HG03064 (cell line): ENCODE results near the gene SPRED2.
A peak's percentile ranks its signal among the peaks of the same experiment; 100 is the strongest.

Experiments used
- ATAC-seq: cut with Tn5 transposase; IDR thresholded peaks from one replicate; pipeline ENCODE4 v1.9.1; 2021; ENCODE audit warnings: low read depth; ENCODE audit not compliant: unreplicated experiment

The SPRED2 gene

DNA sequence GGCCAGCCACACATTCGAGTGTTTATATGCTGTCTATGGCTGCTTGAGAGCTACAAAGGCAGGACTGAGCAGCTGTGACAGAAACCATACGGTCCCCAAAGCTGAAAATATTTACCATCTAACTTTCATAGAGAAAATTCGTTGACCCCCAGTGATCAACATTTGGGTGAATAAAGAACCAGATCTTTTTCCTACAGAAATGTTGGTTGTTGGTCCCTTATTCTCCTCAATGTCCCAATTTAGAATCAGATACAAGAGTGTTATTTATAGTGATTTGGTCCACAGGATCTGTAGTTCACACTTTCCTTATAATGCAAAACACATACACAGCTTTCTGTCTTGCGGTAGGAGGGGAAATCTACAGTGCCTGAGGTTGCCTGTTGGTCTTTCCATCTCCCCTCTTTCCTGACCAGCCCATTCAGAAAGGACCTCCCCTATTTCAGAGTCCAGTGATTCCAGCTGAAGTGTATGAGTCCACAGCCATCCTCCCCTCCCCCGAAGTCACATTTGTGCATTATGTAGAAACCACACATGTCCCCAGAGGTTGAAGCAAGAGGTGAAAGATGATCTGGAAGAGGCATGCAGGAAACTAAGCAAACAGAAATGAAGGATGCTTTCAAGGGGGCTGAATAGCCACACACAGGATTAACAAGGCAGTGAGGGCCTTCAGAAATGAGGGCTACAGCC, 61.9 kb downstream of the SPRED2 start:
- no peak for ATAC-seq

DNA sequence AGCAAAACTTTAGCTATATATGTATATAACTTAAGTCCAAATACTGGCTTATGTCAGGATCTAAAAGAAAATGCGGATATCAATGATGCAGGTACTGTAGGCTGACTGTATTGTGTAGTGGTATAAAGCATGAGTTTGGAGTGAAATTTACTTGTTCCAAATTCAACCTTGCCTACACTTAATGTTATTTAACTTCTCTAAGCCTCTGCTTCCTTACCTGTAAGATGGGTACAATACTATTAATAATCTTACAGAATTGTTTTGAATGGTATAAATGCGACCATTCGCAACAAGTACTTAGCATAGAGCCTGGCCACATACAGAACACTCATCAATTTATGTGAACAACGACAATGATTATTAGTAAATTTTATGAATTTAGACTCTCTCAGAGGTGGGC, 62.4 kb downstream of the SPRED2 start:
- no peak for ATAC-seq

DNA sequence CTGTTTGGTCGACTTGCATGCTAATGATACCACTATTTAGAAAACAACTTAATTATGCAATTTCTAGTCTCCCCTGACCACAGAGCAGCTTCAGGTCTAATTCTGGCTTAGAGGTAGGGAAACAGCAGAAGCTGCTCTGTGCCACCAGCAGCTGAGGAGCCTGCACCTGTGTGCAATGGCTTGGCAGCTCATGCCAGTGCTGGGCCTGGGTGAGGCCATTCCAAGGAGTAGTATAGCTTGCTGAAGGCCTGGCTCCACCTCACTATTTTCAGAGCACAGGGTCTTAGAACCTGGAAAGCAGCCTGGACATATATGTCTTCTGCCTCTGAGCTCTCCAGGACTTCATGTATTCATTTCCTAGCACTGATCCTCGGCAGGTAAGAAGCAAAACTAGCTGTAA, 62.8 kb downstream of the SPRED2 start:
- no peak for ATAC-seq

DNA sequence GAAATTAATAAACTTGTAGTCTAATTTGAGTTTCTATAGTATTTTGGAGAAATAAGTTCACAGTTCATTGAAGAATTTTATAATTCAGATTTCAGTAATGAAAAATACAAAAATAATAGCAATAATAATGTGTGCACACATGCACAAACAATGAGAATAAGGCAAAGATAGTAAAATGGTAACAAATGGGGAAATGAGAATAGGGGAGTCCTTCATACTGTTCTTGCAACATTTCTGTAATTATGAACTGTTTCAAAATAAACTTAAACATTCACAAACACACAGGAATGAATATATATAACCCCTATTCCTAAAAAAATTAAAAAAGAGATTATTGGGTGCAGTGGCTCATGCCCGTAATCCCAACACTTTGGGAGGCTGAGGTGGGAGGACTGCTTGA, 63.9 kb downstream of the SPRED2 start:
- ATAC-seq, result no peak

DNA sequence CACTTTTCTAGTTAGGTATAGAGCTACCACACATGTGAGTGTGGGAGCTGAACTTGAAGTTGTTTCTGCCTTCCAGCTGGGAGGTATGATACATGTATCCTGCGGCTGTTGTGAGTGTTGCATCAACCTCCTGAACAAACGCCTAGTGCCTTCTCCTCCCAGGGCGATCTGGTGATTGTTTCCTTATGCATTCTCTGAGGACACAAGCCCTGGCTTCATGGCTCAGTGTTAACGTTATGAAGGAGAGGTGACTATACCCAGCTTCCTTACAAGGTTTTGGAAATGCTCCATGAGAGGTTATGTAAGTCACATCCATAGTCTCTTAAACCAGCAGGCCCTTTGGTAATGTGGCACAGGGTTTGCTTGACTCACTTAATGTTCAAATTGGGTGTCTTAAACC, 64.9 kb downstream of the SPRED2 start:
- no peak for ATAC-seq

DNA sequence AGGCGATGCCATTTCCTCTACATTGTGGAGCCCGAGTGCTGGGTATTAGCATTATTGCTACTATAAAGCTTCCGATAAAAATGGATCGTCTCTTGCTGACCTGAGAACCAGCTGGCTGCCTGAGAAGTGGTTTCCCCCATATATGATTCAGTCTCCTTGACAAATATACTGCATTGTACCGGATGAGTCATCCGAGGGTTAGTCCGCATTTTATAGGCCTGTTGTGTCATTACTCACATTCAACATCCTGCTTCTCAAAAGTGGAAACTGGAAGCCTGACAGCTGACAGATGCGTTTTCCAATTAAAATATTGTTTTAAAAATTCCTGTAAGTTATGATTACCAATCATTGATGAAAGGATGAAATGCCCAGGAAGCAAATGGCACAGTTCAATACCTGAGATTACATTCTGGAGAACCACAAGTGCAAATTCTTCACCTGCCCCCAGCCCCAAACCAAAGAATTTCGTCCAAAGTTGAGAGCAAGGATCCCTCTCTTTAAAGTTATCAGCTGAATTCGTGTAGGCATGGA, 65.7 kb downstream of the SPRED2 start:
- no peak for ATAC-seq

DNA sequence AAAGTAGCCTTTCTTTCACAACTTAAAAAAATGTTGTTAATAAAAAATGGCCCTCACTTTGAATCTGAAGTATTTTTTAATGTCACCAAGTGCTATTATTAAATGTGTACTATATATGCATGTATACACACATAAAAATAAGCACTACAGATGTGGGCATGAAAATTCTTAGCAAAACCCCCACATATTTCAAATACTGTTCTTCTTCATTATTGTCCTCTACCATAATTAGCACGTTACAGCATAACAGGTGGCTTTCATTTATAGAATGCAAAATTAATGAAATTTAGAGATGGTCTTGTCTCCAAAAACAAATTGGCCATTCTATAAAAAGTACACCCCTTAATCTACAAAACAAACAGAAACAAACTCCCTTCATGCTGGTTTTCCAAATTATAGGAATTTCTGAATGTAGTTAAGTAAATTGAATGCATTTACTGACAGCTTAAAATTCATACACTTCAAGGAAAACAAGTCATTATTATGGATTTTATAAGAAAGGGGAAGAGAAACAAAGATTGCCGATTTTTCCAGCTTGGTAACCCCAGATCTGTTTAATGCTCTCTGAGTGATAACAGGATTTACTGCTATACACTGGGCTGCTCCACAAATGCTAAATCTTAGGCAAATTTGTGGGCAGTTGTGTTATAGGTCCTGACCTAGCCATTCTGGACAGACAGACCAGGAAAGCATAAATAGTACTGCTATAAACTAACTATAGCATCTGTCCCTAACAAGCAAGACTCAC, 67.2 kb downstream of the SPRED2 start:
- no peak for ATAC-seq

DNA sequence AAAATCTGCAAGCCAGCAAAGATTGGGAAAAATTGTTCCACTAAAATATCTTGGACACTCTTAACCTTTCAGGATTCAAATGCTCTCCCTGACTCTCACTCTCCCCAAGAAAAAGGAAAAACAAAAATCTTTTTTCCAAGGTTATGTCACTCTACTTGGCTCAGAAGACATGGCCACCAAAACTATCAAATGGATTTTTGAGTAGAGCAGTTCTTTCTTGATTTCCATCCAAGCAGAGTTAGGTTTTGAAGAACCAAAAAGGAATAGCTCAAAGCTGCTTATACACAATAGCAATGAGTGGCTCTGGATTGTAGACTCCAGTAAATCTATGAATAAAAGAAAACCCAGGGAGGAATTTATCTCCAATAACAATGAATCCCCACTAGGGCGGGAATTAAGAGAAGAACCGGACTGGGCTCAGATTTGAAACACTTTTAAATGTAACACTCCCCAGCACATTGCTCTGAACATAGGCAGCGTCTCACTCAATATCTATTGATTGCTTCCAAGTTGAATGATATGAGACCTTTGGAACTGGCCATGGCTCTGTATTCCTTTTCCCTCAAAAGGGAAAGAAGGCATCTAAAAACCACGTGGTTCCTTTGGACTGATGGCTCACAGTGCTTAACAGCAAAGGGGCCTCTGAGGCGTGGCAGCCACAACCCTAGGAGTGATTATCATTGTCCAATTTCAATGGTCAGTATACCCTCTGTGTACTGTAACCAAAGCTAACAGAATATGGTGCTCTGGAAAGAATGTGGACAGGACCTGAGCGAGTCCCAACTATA, 68.3 kb downstream of the SPRED2 start:
- no peak for ATAC-seq

DNA sequence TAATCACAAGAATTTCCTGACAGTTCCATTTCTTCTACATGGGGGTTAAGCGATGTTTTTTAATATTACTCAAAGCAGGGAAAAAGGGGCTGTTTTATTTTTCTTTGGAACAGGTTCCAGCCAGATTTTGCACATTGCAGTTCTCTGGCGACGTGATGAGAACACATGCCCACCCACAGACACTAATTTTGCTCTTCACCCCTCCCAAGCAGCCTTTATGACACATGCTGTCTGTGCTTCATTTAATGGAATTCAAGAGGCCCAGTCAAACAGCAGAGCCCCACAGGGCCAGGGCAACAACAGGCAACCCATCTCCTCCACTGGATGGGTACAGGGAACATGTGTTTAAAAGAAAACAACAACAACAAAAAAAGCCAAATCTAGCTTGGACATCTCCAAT, 70.8 kb downstream of the SPRED2 start:
- no peak for ATAC-seq

DNA sequence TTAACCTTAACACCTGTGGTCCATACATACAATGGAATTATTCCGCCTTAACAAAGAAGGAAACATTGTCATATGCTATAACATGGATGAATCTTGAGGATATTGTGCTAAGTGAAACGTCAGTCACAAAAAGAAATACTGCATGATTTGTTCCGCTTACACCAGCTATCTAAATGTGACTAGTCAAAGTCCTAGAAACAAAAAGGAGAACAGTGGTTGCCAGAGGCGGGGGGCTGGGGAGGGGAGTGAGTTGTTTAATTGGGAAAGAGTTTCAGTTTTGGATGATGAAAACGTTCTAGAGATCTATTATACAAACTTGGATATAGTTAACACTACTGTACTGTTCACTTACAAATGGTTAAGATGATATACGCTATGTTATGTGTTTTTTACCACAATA, 72.0 kb downstream of the SPRED2 start:
- ATAC-seq, result no peak

DNA sequence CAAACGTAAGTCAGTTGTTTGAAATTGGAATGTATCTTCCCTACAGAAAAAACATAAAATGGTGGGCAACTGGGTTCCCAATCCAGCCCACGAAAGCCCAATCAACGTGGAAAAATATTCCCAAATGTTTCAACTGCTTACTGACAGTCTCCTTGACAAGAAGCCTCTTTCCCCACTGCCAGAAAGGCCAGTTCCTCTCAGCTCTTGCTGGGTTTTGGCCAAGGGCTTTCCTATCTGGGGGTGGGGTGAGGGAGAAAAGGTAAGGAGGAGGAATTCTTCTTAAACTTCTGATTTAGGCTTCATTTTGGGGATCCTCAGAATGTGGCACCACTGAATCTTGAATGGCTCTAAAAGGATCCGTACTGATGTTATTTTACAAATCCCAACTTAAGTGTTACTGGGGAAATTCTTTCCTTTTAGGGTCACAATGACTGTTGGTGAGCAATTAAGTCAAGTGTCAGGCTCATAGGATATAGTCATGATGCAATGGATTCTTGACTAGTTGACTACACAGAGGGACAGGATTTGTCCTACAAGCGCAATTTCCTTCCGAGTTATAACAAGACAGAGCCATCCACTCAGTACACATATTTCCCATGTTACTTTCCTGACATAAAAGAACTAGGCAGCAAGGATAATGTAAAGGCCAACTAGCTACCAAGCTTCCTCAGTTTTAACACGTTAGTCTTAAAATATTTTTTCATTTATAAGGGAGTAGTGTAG, 73.6 kb downstream of the SPRED2 start:
- ATAC-seq, result no peak

DNA sequence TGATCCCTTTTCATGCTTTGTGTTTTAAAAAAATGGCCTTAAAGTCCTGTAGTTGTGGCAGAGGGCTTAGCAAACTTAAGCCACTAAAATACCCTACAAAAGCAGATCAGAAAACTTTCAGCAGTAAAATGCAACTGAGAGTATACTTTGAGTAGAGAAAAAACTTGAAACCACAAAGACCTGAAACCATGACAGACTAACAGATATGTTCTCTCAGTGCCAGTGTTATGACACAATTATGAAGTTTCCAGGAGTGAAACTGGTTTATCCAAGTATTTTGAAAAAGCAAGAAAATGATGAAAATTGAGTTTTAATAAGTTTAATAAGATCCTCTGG, 74.5 kb downstream of the SPRED2 start:
- ATAC-seq, result peak; percentile 94

DNA sequence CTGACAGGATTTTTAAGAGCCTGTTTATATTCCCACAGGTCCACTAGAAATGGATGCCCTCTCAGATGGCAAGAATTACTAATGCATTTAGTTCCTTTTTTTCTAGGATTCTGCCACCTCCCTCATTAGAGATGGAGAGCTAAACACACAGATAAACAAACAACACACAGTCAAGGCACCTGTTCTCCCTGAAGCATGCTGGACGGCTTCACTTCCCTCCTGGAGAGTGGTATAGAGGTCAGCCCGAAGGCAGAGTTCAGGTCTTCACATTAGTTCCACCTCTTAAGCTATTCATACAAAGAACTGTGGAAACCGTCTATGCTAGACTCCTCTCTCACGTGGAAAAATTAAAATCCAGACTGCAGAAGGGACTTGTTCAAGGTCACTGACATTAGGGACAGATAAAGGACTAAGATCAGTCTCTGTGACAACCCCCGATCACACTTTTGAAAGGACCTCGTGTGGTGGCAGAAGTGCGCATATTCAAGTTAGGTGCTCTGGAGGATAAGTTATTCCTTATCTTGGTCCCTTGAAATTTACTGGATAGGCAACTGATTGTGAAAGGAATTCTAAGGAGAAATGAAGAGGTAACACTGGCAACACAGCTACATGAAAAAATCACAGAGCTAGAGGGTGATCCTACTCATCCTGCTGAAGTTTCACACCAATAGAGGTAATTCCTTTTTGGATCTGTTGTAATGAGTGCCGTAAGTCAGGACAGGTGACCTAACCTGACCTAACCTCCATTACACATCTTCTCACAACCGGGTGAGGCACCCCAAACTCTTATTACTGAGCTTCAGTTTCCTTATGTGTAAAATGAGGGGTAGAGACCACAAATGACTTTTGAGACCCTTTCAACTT, 75.1 kb downstream of the SPRED2 start:
- ATAC-seq, result peak; percentile 46

DNA sequence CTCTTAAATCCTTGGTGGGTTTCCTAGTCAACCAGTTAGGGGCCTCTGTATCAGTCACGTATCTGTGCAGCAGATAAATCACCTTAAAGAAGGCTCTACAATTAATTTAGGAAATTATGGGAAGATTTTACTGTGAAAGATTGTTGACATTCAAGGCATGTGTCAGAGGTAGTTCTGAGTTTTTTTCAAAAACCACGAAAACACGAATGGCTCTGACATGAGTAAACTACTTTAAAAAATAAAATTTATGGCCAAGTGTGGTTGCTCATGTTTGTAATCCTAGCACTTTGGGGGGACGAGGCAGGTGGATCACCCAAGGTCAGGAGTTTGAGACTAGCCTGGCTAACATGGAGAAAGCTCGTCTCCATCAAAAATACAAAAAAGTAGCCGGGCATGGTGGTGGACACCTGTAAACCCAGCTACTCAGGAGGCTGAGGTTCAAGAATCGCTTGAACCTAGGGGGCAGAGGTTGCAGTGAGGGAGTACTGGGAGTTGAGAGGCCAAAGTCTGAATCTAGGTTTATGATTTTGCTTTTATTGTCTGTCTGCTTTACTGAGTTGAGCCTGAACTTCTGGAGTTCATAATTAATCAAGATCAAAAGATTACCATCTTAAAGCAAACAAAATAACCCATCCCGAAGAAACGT, 77.1 kb downstream of the SPRED2 start:
- no peak for ATAC-seq

DNA sequence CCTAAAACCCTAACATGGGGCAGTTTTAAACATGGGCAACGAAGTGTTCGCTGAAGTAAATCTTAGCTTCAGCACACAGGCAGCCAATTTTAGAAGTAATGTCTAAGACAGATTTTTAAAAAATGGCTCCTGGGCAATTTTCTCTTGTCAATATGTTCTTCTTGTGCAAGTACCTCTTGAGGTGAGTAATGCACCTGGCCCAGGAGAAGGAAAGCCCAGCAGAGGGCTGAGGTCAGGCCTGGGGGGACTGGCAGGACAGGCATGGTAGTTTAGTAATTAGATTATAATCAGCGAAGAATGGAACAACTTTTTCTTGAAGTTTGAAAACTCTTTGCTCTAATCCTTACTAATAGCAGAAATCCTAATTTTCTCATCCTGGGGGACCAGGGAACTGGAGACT, 77.6 kb downstream of the SPRED2 start:
- no peak for ATAC-seq

DNA sequence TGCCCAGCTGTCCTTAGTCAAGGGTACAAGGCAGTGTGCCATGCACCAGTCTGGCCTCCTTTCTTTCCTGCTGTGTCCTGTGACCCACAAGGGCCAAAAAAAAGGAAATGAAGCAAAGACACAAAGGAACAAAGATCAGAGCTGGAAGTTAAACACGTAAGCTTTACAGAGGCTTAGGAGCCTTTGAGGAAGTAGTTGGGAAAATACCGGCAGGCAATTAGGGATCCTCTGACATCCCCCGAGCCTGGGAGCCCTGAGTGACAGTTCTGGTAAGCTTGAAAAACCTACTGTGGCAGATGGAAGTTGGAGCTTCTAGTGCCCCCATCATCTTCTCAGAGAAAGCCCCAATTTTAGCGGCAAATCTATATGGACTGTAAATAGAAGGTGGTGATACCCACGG, 78.5 kb downstream of the SPRED2 start:
- ATAC-seq, result no peak

DNA sequence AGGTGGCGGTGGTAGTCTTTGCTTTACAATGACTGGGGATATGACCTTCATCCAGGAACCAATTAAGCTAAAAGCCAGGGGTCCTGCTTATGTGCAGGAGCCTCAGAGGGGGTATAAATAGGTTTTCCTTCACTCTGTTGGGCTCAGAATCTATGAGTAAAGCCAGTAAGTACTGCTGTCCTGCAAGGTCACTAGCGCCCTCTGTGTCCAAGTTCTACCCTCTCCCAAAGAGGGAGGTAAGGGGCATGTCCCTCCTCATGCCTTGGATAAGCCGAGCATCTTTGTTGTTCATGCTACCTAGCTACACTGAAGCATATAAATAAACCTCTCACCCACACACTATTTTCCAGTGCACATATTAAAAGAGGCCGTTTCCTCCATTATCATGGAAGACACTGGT, 79.4 kb downstream of the SPRED2 start:
- no peak for ATAC-seq

DNA sequence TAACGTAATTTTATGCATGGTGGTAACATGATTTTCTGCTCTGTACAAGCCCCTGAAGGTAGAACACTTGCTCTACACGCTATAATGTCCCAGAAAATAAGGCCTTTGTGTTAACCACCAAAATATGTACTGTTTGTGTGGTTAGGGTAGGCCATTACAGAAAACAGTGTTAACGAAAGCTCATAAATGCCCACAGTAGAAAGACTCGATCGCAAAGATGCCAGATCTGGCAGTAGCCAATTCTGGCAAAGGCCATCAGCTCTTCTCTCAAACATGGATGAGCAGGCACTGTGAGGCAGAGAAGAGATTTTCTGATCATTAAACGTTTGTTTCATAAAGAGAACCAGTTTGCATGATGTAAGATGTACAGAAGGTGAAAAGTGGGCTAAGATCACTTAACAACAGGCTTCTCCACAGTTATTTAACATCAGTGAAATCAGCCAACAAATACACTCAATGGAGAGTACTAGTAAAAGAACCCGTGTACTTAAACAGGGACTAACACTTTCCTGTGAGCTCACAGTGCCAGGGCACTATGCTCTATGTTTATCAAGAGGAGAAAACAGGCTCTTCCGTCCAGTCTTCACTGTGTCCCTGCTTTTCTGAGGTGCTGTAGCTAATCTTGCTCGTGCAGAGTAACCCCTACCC, 80.3 kb downstream of the SPRED2 start:
- ATAC-seq, result no peak
